ENCODE results near the gene TRIM47. TPM values are rescaled to one million over a fixed set of nuclear protein-coding genes. Genes with fewer than 3 reads are reported as not detected.

Gene TRIM47
- total and polyA plus RNA-seq, 2 experiments from 2014 or later = 7.2 to 9.9 TPM

DNA sequence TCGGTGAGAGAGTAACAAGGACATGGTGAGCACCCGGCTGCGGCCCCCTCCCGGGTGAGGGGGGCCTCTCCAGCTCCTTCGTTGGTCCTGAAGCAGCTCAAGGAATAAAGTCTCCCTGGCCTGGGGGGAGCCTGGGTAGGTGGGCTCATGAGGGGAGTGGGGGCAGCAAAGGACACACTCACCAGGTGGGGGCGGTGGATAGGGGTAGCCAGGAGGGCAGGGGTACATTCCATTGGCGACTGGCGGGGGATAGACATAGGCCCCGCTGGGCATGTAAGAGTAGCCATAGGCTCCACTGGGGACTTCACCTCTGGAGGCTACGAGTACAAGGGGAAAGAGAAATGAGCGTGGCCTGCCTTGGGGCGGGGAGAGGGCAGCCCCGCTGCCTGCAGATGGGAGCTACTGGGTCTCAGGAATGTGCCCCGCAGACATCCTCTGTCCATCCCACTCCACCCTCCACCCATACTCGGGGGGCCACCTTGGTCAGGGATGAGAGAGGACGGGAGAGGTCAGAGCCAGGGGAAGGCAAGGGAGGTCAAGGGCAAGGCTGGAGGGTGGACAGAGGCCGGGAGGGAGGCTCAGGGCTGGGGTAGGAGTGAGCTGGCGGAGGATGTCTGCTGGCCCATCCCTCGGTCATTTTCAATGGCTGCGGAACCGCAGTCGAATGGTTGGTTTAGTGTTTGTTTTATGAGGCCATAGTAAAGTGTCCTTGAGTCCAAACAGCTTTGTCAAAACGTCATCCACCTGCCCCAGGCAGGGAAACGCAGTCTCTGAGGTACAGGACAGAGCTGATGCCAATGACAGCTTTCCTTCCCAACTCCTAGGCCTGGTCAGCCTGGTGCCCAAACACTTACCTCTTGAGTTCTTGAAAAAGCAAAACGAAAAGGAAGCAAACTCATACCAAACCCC is 30.5 kb downstream of the TRIM47 start:
- TF ChIP-seq EZH2 (IDR thresholded peaks at IDR 0.05; ENCODE audit: low read depth, unreplicated experiment) = no peak
- TF ChIP-seq JUNB (IDR thresholded peaks at IDR 0.05; ENCODE audit: unreplicated experiment) = no peak
- TF ChIP-seq, protein P1, sequence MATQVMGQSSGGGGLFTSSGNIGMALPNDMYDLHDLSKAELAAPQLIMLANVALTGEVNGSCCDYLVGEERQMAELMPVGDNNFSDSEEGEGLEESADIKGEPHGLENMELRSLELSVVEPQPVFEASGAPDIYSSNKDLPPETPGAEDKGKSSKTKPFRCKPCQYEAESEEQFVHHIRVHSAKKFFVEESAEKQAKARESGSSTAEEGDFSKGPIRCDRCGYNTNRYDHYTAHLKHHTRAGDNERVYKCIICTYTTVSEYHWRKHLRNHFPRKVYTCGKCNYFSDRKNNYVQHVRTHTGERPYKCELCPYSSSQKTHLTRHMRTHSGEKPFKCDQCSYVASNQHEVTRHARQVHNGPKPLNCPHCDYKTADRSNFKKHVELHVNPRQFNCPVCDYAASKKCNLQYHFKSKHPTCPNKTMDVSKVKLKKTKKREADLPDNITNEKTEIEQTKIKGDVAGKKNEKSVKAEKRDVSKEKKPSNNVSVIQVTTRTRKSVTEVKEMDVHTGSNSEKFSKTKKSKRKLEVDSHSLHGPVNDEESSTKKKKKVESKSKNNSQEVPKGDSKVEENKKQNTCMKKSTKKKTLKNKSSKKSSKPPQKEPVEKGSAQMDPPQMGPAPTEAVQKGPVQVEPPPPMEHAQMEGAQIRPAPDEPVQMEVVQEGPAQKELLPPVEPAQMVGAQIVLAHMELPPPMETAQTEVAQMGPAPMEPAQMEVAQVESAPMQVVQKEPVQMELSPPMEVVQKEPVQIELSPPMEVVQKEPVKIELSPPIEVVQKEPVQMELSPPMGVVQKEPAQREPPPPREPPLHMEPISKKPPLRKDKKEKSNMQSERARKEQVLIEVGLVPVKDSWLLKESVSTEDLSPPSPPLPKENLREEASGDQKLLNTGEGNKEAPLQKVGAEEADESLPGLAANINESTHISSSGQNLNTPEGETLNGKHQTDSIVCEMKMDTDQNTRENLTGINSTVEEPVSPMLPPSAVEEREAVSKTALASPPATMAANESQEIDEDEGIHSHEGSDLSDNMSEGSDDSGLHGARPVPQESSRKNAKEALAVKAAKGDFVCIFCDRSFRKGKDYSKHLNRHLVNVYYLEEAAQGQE (IDR thresholded peaks at IDR 0.05; ENCODE audit: unreplicated experiment) = no peak
- Mint-ChIP-seq H3K9me3 (no peaks in the 10 kb centered on the region), H3K4me3 (no peak overlapping the region), H3K36me3 (ENCODE audit: low read depth) (peaks cover 57% of the 10 kb centered on the region), H3K4me1 (peaks cover 14% of the 10 kb centered on the region), H3K27ac (peak overlapping the region; percentile 90; the same call in 1 of the 2 replicates), H3K27me3 (ENCODE audit: insufficient read depth, low read depth, poor library complexity) (peaks cover 12% of the 10 kb centered on the region)
- H3K27me3 ChIP-seq (ENCODE audit: insufficient read depth) = no peaks in the 10 kb centered on the region
- H3K4me1 ChIP-seq (ENCODE audit: insufficient read depth) = peaks cover 10% of the 10 kb centered on the region
- H3F3A ChIP-seq (replicated peaks; ENCODE audit: low read depth) = peaks cover 17% of the 10 kb centered on the region; the same call in 1 of the 2 replicates
- H3K9me2 ChIP-seq (ENCODE audit: insufficient read depth) = no peaks in the 10 kb centered on the region
- H3K79me2 ChIP-seq (replicated peaks; ENCODE audit: insufficient read depth) = 0 out of 2 replicates have a peak, but pooled peaks cover 3% of the 10 kb centered on the region
- 0 out of 2 replicates have a peak, but pooled peaks cover 3% of the 10 kb centered on the region for H4K20me1 ChIP-seq (replicated peaks; ENCODE audit: insufficient read depth)
- H3K4me2 ChIP-seq = no peak overlapping the region
- ATAC-seq (no peak), DNase-seq (ENCODE audit: low spot score) (no peak)
- H3K4me3 ChIP-seq = no peak overlapping the region
- no peak overlapping the region for H2AFZ ChIP-seq
- peaks cover 15% of the 10 kb centered on the region; the same call in 1 of the 2 replicates for H3K36me3 ChIP-seq (ENCODE audit: insufficient read depth)
- H3K27ac ChIP-seq (ENCODE audit: low read depth) = no peak overlapping the region; the same call in 1 of the 2 replicates

DNA sequence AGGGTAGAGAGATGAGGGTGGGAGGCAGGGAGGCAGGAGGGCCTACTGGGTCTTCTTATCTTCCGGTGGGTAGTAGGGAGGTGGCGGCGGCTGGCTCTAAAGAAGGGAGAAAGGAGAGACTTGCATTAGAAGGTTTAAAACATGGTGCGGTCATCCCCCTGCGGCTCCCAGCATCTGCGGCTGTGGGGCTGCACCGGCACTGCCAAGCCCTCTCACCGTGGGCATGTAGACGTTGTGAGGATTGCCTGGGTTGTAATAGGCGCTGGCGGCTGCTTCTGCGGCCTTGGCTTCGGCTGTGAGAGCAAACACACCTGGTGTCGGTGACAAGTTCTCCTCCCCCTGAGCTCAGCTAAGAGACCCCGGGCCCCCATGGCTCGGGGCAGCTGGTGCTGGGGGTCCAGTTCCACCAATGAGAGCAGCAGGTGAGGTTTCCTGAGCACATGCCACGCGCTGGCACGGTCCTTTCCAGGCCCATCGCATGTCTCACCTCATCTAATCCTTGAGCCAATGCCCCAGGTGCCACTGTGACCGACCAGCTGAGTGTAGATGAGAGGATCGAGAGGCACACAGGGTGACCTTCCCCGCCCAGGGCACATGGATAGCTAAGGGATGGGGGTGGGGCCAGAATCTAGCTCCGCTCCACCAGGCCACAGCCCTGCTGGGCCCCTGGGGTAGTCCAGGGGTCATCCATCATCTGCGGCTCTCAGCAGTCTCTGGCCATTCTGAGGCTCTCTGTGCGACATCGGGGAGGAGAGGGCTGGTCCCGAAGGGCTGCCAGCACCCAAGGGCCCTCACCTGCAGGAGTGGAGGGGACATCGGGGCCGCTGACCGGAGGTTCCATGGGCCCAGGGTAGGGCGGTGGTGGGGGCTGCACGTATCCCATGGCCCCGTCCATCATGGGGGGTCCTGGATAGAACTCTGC is 31.4 kb downstream of the TRIM47 start:
- Mint-ChIP-seq H3K4me3 (no peak overlapping the region), H3K27ac (no peak overlapping the region), H3K4me1 (peaks cover 14% of the 10 kb centered on the region), H3K27me3 (ENCODE audit: insufficient read depth, low read depth, poor library complexity) (peaks cover 12% of the 10 kb centered on the region), H3K36me3 (ENCODE audit: low read depth) (peaks cover 55% of the 10 kb centered on the region), H3K9me3 (no peaks in the 10 kb centered on the region)
- H4K20me1 ChIP-seq (replicated peaks; ENCODE audit: insufficient read depth) = no peaks in the 10 kb centered on the region
- H3K9me2 ChIP-seq (ENCODE audit: insufficient read depth) = no peaks in the 10 kb centered on the region
- H3K27ac ChIP-seq (ENCODE audit: low read depth) = no peak overlapping the region
- peaks cover 15% of the 10 kb centered on the region; the same call in 1 of the 2 replicates for H3K36me3 ChIP-seq (ENCODE audit: insufficient read depth)
- H3K4me1 ChIP-seq (ENCODE audit: insufficient read depth) = peaks cover 10% of the 10 kb centered on the region
- H3F3A ChIP-seq (replicated peaks; ENCODE audit: low read depth) = peaks cover 17% of the 10 kb centered on the region; the same call in 1 of the 2 replicates
- ATAC-seq (no peak), DNase-seq (ENCODE audit: low spot score) (no peak)
- H2AFZ ChIP-seq = no peak overlapping the region
- no peak overlapping the region for H3K4me2 ChIP-seq
- no peaks in the 10 kb centered on the region for H3K27me3 ChIP-seq (ENCODE audit: insufficient read depth)
- 0 out of 2 replicates have a peak, but pooled peaks cover 2% of the 10 kb centered on the region for H3K79me2 ChIP-seq (replicated peaks; ENCODE audit: insufficient read depth)
- H3K4me3 ChIP-seq = no peak overlapping the region
- no peak for TF ChIP-seq NANOG (IDR thresholded peaks at IDR 0.05; ENCODE audit: borderline replicate concordance)
- TF ChIP-seq EZH2phosphoT487 (IDR thresholded peaks at IDR 0.05; ENCODE audit: unreplicated experiment) = no peak
- no peak for TF ChIP-seq EZH2 (IDR thresholded peaks at IDR 0.05; ENCODE audit: low read depth, unreplicated experiment)
- TF ChIP-seq CREB1 (CRISPR knock-in tag; IDR thresholded peaks at IDR 0.05; ENCODE audit: low read depth) = no peak
- TF ChIP-seq, protein P2, sequence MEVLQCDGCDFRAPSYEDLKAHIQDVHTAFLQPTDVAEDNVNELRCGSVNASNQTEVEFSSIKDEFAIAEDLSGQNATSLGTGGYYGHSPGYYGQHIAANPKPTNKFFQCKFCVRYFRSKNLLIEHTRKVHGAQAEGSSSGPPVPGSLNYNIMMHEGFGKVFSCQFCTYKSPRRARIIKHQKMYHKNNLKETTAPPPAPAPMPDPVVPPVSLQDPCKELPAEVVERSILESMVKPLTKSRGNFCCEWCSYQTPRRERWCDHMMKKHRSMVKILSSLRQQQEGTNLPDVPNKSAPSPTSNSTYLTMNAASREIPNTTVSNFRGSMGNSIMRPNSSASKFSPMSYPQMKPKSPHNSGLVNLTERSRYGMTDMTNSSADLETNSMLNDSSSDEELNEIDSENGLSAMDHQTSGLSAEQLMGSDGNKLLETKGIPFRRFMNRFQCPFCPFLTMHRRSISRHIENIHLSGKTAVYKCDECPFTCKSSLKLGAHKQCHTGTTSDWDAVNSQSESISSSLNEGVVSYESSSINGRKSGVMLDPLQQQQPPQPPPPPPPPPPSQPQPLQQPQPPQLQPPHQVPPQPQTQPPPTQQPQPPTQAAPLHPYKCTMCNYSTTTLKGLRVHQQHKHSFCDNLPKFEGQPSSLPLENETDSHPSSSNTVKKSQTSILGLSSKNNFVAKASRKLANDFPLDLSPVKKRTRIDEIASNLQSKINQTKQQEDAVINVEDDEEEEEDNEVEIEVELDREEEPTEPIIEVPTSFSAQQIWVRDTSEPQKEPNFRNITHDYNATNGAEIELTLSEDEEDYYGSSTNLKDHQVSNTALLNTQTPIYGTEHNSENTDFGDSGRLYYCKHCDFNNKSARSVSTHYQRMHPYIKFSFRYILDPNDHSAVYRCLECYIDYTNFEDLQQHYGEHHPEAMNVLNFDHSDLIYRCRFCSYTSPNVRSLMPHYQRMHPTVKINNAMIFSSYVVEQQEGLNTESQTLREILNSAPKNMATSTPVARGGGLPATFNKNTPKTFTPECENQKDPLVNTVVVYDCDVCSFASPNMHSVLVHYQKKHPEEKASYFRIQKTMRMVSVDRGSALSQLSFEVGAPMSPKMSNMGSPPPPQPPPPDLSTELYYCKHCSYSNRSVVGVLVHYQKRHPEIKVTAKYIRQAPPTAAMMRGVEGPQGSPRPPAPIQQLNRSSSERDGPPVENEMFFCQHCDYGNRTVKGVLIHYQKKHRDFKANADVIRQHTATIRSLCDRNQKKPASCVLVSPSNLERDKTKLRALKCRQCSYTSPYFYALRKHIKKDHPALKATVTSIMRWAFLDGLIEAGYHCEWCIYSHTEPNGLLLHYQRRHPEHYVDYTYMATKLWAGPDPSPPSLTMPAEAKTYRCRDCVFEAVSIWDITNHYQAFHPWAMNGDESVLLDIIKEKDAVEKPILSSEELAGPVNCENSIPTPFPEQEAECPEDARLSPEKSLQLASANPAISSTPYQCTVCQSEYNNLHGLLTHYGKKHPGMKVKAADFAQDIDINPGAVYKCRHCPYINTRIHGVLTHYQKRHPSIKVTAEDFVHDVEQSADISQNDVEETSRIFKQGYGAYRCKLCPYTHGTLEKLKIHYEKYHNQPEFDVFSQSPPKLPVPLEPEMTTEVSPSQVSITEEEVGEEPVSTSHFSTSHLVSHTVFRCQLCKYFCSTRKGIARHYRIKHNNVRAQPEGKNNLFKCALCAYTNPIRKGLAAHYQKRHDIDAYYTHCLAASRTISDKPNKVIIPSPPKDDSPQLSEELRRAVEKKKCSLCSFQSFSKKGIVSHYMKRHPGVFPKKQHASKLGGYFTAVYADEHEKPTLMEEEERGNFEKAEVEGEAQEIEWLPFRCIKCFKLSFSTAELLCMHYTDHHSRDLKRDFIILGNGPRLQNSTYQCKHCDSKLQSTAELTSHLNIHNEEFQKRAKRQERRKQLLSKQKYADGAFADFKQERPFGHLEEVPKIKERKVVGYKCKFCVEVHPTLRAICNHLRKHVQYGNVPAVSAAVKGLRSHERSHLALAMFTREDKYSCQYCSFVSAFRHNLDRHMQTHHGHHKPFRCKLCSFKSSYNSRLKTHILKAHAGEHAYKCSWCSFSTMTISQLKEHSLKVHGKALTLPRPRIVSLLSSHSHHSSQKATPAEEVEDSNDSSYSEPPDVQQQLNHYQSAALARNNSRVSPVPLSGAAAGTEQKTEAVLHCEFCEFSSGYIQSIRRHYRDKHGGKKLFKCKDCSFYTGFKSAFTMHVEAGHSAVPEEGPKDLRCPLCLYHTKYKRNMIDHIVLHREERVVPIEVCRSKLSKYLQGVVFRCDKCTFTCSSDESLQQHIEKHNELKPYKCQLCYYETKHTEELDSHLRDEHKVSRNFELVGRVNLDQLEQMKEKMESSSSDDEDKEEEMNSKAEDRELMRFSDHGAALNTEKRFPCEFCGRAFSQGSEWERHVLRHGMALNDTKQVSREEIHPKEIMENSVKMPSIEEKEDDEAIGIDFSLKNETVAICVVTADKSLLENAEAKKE (CRISPR knock-in tag; IDR thresholded peaks at IDR 0.05) = no peak
- no peak for TF ChIP-seq ZNF114 (CRISPR knock-in tag; IDR thresholded peaks at IDR 0.05)

Measured in GM23338 (cell line).